Breast epithelium (tissue), 4 donors: ENCODE measurements around the gene C9orf85. TPM values are rescaled to one million over a fixed set of nuclear protein-coding genes. Genes with fewer than 3 reads are reported as not detected.
"Not testable (repeated sequence)": the region's sequence is repeated elsewhere in the genome, so short reads cannot be mapped to it uniquely, and the experiment has no call there.

Experiments
- DNase-seq, 2 donors: peaks; one replicate each; pipeline ENCODE4 v3.0.0-alpha.2; 2019; ENCODE audit warnings: low spot score in 2 of 2
- H3K27ac ChIP-seq, 2 donors: fragments of 200-600 bp; sonication (generic) in 1 of 2; one replicate each; pipeline ENCODE4 v1.5.1; 2016 to 2019; ENCODE audit warnings: mild to moderate bottlenecking in 1 of 2
- H3K27me3 ChIP-seq, 2 donors: fragments of 200-600 bp; sonication (generic) in 1 of 2; one replicate each; pipeline versions ENCODE4 v1.5.1 to v1.6.0; 2017 to 2019; ENCODE audit warnings: control low read depth in 1 of 2, mild to moderate bottlenecking in 1 of 2
- H3K36me3 ChIP-seq: fragments of 200-600 bp; one replicate; pipeline ENCODE4 v1.5.1; 2019
- H3K4me1 ChIP-seq, 2 donors: fragments of 200-600 bp; sonication (generic); one replicate each; pipeline ENCODE4 v1.5.1; 2016 to 2019; ENCODE audit warnings: control low read depth in 1 of 2
- H3K4me3 ChIP-seq, 3 donors: fragments of 200-600 bp; sonication (generic); 1 replicate in 2 of 3; 2 replicates in 1 of 3; pipeline ENCODE4 v1.5.1; 2016 to 2019; ENCODE audit warnings: mild to moderate bottlenecking in 3 of 3, moderate library complexity in 2 of 3
- H3K9me3 ChIP-seq, 2 donors: fragments of 200-600 bp; sonication (generic) in 1 of 2; one replicate each; pipeline ENCODE4 v1.5.1; 2016 to 2019; ENCODE audit warnings: control low read depth in 1 of 2
- CTCF ChIP-seq, 3 donors: fragments of 450-650 bp; IDR thresholded peaks; one replicate each; pipeline ENCODE4 v1.5.1; 2016 to 2017; ENCODE audit warnings: antibody characterized with exemption in 3 of 3, mild to moderate bottlenecking in 3 of 3, moderate library complexity in 3 of 3
- POLR2A ChIP-seq: fragments of 450-650 bp; IDR thresholded peaks from one replicate; pipeline ENCODE4 v1.6.1; 2016; ENCODE audit warnings: antibody characterized with exemption, mild to moderate bottlenecking, moderate library complexity
- POLR2AphosphoS5 ChIP-seq, 3 donors: sonication (generic); formaldehyde crosslinking; IDR thresholded peaks; one replicate each; pipeline ENCODE4 v1.6.1; 2017; ENCODE audit warnings: antibody characterized with exemption in 3 of 3
- intact Hi-C: fragments of 100-400 bp; cut with DNase I; formaldehyde crosslinking; loops from one replicate; pipeline ENCODE4 v1.15.1; 2023; ENCODE audit warnings: low total_unique reads
- total RNA-seq, 3 donors: library from RNA; depleted of rRNA; stranded (reverse); fragments of >200 nt; gene quantifications; one replicate each; pipeline ENCODE4 v1.1.0, GENCODE V29; 2016

C9orf85 gene
- total RNA-seq, 3 donors from 2014 or later = 10.7 to 15.7 (median 14.1) TPM

- intact Hi-C loops = no loop called here
- H3K36me3 ChIP-seq = no peaks in the 10 kb centered on the region
Observed at GRCh38 chr9:71955300-71955915, 44.0 kb downstream of the C9orf85 start.

GRCh38 chr9:71962328-71962727, 50.9 kb downstream of the C9orf85 start:
- DNase-seq = no peak
- Histone ChIP-seq H3K27ac (no peak overlapping the region), H3K4me1 (no peaks in the 10 kb centered on the region), H3K4me3 (no peak overlapping the region), H3K36me3 (no peaks in the 10 kb centered on the region), H3K9me3 (no peaks in the 10 kb centered on the region), H3K27me3 (no peaks in the 10 kb centered on the region)
- intact Hi-C loops = no loop called here
- TF ChIP-seq POLR2AphosphoS5 (IDR thresholded peaks at IDR 0.05) = no peak
- no peak for TF ChIP-seq POLR2A
- no peak for TF ChIP-seq CTCF (IDR thresholded peaks at IDR 0.05)

More at GRCh38 chr9:71955300-71955915, 44.0 kb downstream of the C9orf85 start:
- H3K27me3 ChIP-seq = no peaks in the 10 kb centered on the region
- no peaks in the 10 kb centered on the region for H3K4me1 ChIP-seq
- H3K9me3 ChIP-seq = no peaks in the 10 kb centered on the region
- no peak for TF ChIP-seq CTCF (IDR thresholded peaks at IDR 0.05)
- no peak for TF ChIP-seq POLR2A
- no peak for TF ChIP-seq POLR2AphosphoS5 (IDR thresholded peaks at IDR 0.05)
- no peak overlapping the region for H3K27ac ChIP-seq
- no peak overlapping the region for H3K4me3 ChIP-seq
- no peak for DNase-seq

- H3K4me3 ChIP-seq, DNase-seq: not testable (repeated sequence)
Observed at GRCh38 chr9:71963471-71963996, 52.1 kb downstream of the C9orf85 start.

GRCh38 chr9:71965403-71965802, 54.0 kb downstream of the C9orf85 start:
- Histone ChIP-seq H3K27ac (no peak overlapping the region), H3K4me1 (no peaks in the 10 kb centered on the region), H3K27me3 (no peaks in the 10 kb centered on the region), H3K4me3 (no peak overlapping the region), H3K36me3 (peaks cover 4% of the 10 kb centered on the region), H3K9me3 (peaks cover 0 to 11% of the 10 kb centered on the region in 2 donors)
- TF ChIP-seq POLR2A = no peak
- TF ChIP-seq CTCF (IDR thresholded peaks at IDR 0.05) = no peak
- no peak for TF ChIP-seq POLR2AphosphoS5 (IDR thresholded peaks at IDR 0.05)
- no peak for DNase-seq
- intact Hi-C loops = no loop called here

More at GRCh38 chr9:71963471-71963996, 52.1 kb downstream of the C9orf85 start:
- H3K27ac ChIP-seq, H3K27me3 ChIP-seq, H3K4me1 ChIP-seq, H3K36me3 ChIP-seq, H3K9me3 ChIP-seq, intact Hi-C loops: not testable (repeated sequence)

GRCh38 chr9:71966601-71967000, 55.2 kb downstream of the C9orf85 start:
- intact Hi-C loops = no loop called here
- DNase-seq = no peak

More at GRCh38 chr9:71966601-71967000, 55.2 kb downstream of the C9orf85 start:
- Histone ChIP-seq H3K36me3 (peaks cover 4% of the 10 kb centered on the region), H3K4me1 (no peaks in the 10 kb centered on the region), H3K4me3 (no peak overlapping the region), H3K9me3 (peaks cover 0 to 11% of the 10 kb centered on the region in 2 donors), H3K27ac (no peak overlapping the region), H3K27me3 (no peaks in the 10 kb centered on the region)
- no peak for TF ChIP-seq CTCF (IDR thresholded peaks at IDR 0.05)
- no peak for TF ChIP-seq POLR2A
- TF ChIP-seq POLR2AphosphoS5 (IDR thresholded peaks at IDR 0.05) = no peak
